Activated T-cell treated with anti-CD3 and anti-CD28 coated beads, Interleukin-2, amount 50 U/mL, for 4 hours (primary cell): ENCODE measurements around the gene CD99. TPM values are rescaled to one million over a fixed set of nuclear protein-coding genes. Genes with fewer than 3 reads are reported as not detected.

Source experiments
- ATAC-seq, 2 donors: fragments of 200-7000 bp; cut with Tn5 transposase; one replicate each; pipeline ENCODE4 v1.10.0; 2021
- DNase-seq: peaks from one replicate; pipeline ENCODE4 v3.0.0-alpha.2; 2020
- H3K27me3 Mint-ChIP-seq: one replicate; pipeline ENCODE4 v1.8.0; 2021; ENCODE audit warnings: low read depth, mixed read lengths
- H3K36me3 Mint-ChIP-seq: one replicate; pipeline ENCODE4 v1.8.0; 2022; ENCODE audit warnings: mixed read lengths; ENCODE audit not compliant: insufficient read depth
- H3K4me1 Mint-ChIP-seq: one replicate; pipeline ENCODE4 v1.8.0; 2021; ENCODE audit warnings: low read depth, mixed read lengths
- H3K4me3 Mint-ChIP-seq: one replicate; pipeline ENCODE4 v1.8.0; 2021; ENCODE audit warnings: mild to moderate bottlenecking, moderate library complexity, mixed read lengths
- H3K9me3 Mint-ChIP-seq: one replicate; pipeline ENCODE4 v1.8.0; 2021; ENCODE audit warnings: mixed read lengths
- total RNA-seq, 3 donors: library from RNA; stranded (reverse); gene quantifications; one replicate each; pipeline ENCODE4 v1.2.1, GENCODE V29; 2021

Gene CD99
- total RNA-seq, 3 donors from 2014 or later = 138 to 219 (median 164) TPM

DNA sequence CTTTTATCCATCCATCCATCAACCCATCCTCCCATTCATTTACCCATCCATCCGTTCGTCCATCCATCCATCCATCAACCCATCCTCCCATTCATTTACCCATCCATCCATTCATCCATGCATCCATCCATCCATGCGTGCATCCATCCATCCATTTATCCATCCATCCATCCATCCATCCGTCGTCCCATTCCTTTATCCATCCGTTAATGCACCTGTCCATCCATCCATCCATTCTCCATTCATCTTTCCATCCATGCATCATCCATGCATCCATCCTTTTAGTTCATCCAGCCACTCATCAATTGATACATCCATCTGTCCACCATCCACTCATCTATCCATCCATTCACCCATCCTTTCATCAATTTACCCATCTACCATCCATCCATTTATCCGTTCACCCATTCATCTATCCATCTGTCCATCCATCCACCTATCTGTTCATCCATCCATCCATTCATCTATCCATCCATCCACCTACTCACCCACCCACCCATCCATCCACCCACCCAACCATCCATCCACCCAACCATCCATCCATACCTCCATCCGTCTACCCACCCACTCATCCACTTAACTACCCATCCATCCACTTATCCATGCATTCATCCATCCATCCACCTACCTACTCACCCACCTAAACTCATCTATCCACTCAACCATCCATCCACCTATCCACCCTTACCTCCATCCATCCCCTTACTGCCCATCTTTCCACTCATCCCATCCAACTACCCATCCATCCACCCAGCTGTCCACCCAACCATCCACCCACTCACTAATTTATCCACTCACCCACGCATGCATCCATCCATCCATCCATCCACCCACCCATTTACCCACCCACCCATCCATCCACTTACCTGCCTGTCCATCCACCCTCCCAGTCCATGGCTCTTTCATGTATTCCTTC lies 9.6 kb downstream of the CD99 start:
- ATAC-seq = no peak
- no peaks in the 10 kb centered on the region for H3K27me3 Mint-ChIP-seq
- no peak for DNase-seq
- H3K4me3 Mint-ChIP-seq = peak overlapping the region; percentile 45
- H3K36me3 Mint-ChIP-seq = peaks cover 55% of the 10 kb centered on the region
- H3K9me3 Mint-ChIP-seq = no peaks in the 10 kb centered on the region
- peaks cover 98% of the 10 kb centered on the region for H3K4me1 Mint-ChIP-seq

DNA sequence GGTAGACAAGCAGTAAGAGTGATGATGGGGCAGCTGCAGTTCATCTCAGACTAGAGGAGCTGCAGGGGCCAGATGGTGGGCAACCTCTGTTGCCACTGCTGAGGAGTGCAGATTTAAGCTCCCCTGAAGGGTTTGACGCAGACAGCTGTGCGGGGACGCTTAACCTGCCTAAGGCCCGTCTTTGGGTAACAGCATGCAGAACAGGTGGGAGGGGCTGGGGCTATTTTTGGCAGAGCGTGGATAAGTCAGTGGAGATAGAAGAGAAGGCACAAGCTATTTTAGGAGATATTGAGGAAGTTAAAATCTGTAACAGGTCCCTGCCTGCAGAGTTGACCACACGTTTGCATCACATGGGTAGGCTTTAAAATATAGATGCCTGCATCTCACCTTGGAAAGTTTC lies 10.5 kb downstream of the CD99 start:
- Mint-ChIP-seq H3K27me3 (no peaks in the 10 kb centered on the region), H3K4me1 (peaks cover 93% of the 10 kb centered on the region), H3K9me3 (no peaks in the 10 kb centered on the region), H3K4me3 (peak overlapping the region; percentile 57), H3K36me3 (peaks cover 49% of the 10 kb centered on the region)
- no peak for DNase-seq
- no peak for ATAC-seq

DNA sequence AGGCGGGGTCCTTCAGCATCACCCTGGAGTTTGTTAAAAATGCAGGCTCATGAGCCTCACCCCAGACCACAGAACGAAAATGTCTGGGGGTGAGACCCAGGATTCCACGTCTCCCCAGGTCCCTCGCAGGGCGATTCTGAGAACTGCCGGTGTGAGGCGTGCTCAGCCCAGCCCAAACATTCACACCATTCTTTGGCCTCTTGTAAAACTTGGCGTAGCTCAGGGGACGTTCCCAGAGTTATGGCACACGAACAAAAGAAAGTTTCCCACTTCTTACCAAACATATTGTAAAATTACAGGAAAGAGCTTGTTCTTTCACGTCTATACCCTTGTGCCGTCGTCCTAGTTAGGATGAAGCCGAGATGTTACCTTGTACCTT lies 12.9 kb downstream of the CD99 start:
- no peak for ATAC-seq
- no peaks in the 10 kb centered on the region for H3K27me3 Mint-ChIP-seq
- H3K36me3 Mint-ChIP-seq = peaks cover 54% of the 10 kb centered on the region
- no peaks in the 10 kb centered on the region for H3K9me3 Mint-ChIP-seq
- H3K4me1 Mint-ChIP-seq = peaks cover 92% of the 10 kb centered on the region
- no peak for DNase-seq
- peak overlapping the region; percentile 61 for H3K4me3 Mint-ChIP-seq

DNA sequence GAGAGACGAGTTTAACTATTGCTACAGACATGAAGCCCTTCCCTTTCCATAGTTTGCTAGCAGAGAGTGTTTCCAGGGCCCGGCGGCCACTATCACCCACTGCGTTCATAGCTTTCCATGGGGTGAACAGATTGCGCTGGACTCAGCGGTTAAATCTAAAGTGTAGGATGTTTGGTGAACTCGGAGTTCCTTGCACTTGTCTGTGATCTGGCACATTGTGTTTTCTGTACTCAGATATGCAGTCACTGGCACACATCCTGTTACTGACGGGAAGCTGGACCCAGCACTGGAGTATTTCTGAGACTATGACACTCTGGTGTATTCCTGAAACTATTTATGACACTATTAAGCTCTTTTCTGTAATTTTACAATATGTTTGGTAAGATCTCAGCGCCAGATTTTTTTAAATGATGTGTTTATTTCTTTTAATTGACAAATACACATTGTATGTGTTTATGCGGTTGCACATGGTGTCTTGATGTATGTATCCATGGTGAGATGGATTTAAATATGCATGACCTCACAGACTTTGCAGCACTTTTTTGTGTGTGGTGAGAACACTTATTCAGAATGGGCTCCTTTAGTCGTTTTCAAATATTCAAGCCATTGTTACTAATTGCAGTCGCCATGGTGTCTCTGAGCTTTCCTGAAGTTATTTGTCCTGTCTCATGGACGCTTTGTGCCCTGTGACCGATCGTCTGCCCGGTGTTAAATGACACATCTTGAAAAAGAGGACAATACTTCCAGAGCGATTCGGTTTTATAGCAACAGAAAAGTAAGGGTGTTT lies 14.1 kb downstream of the CD99 start:
- ATAC-seq (no peak), DNase-seq (no peak)
- H3K27me3 Mint-ChIP-seq = no peaks in the 10 kb centered on the region
- H3K4me3 Mint-ChIP-seq = peak overlapping the region; percentile 11
- peaks cover 93% of the 10 kb centered on the region for H3K4me1 Mint-ChIP-seq
- H3K36me3 Mint-ChIP-seq = peaks cover 52% of the 10 kb centered on the region
- H3K9me3 Mint-ChIP-seq = no peaks in the 10 kb centered on the region

DNA sequence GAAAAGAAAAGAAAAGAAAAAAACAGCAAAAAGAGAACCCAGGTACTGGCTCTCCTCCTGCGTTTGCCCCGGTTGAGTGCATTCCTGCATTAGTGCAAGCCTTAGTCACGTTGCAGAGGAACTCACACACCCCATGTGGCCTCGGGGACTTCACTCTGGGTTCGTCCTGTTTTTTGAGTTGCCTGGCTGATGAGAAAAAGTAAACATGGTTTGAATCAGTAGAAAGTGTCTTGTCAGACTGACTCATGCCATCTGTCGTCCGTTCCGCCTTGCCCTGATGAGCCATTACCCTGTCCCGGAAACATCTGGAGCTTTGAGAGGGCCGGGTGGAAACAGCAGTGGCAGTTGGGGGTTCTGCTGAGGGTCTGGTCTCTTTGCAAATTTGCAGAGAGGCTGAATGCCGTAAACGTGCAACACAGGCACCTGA lies 16.3 kb downstream of the CD99 start:
- DNase-seq (peak; percentile 43), ATAC-seq (peak; percentile 63 to 64)
- peak overlapping the region; percentile 66 for H3K4me3 Mint-ChIP-seq
- H3K27me3 Mint-ChIP-seq = no peaks in the 10 kb centered on the region
- peaks cover 38% of the 10 kb centered on the region for H3K36me3 Mint-ChIP-seq
- no peaks in the 10 kb centered on the region for H3K9me3 Mint-ChIP-seq
- H3K4me1 Mint-ChIP-seq = peaks cover 89% of the 10 kb centered on the region

DNA sequence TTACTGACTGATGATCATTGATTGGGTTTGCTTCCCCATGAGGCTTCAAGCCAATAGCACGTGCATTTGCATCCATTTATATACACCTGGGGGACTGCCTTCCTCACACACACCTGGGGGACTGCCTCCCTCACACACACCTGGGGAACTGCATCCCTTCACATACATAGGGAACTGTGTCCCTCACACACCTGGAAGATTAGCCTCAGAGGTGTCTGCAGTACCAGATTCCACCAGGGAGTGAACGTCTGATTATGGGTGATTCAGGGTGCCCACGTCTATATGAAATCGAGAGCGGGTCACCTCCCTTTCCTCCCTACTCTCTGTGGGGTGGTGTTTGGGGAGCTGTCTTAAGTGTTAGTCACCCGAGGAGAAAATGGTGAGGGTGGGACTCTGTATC lies 16.9 kb downstream of the CD99 start:
- H3K4me3 Mint-ChIP-seq = peak overlapping the region; percentile 66
- ATAC-seq (peak in 1 of 2 donors; percentile 5), DNase-seq (no peak)
- peaks cover 84% of the 10 kb centered on the region for H3K4me1 Mint-ChIP-seq
- H3K9me3 Mint-ChIP-seq = no peaks in the 10 kb centered on the region
- H3K36me3 Mint-ChIP-seq = peaks cover 35% of the 10 kb centered on the region
- no peaks in the 10 kb centered on the region for H3K27me3 Mint-ChIP-seq

DNA sequence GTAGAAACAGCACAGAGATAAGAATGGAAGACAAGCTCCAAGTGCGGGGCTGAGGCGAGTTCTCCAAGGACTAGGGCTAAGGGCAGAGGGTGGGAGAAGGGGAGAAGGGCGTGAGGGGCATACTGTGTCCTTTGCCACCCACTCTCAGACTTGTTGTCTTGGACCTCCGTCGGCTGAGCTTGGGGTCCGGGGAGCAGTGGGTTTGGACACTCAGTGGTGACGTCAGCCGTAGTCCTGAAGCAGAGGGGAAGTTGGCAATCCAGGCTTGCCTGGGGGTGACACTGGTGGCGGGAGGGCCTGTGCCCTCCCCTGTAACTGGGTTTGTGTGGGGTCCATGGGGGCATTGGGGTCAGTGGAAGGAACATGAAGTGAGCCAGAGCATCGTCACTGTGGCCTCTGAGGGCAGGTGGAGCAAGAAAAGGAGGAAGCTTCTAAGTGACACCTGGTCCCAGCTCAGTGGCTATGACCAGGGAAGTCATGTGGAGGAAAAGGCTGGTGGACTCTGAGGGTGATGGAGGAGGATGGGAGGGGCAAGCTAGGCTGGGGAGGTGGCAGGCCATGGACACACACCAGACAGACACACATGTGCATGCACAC lies 17.6 kb downstream of the CD99 start:
- ATAC-seq = no peak
- H3K4me3 Mint-ChIP-seq = peak overlapping the region; percentile 66
- peaks cover 33% of the 10 kb centered on the region for H3K36me3 Mint-ChIP-seq
- H3K4me1 Mint-ChIP-seq = peaks cover 77% of the 10 kb centered on the region
- no peaks in the 10 kb centered on the region for H3K27me3 Mint-ChIP-seq
- H3K9me3 Mint-ChIP-seq = no peaks in the 10 kb centered on the region
- DNase-seq = no peak

DNA sequence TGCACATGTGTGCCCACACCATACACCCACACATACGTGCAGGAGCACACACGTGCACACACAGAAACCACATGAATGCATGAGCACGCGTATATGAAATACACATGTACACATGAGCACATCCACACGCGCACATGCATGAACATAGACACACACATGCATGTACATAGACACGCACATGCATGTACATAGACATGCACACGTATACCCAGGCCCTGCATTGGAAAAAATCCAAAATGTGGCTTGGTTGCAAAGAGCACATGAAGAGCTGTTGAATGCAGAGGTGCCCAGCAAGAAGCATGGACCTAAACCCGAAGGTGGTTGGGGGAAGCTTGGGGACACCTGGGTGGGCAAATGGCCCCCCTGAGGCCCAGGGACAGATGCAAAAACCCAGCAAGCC lies 18.5 kb downstream of the CD99 start:
- no peaks in the 10 kb centered on the region for H3K27me3 Mint-ChIP-seq
- peak overlapping the region; percentile 46 for H3K4me3 Mint-ChIP-seq
- H3K9me3 Mint-ChIP-seq = no peaks in the 10 kb centered on the region
- no peak for DNase-seq
- peaks cover 33% of the 10 kb centered on the region for H3K36me3 Mint-ChIP-seq
- ATAC-seq = no peak
- peaks cover 72% of the 10 kb centered on the region for H3K4me1 Mint-ChIP-seq

DNA sequence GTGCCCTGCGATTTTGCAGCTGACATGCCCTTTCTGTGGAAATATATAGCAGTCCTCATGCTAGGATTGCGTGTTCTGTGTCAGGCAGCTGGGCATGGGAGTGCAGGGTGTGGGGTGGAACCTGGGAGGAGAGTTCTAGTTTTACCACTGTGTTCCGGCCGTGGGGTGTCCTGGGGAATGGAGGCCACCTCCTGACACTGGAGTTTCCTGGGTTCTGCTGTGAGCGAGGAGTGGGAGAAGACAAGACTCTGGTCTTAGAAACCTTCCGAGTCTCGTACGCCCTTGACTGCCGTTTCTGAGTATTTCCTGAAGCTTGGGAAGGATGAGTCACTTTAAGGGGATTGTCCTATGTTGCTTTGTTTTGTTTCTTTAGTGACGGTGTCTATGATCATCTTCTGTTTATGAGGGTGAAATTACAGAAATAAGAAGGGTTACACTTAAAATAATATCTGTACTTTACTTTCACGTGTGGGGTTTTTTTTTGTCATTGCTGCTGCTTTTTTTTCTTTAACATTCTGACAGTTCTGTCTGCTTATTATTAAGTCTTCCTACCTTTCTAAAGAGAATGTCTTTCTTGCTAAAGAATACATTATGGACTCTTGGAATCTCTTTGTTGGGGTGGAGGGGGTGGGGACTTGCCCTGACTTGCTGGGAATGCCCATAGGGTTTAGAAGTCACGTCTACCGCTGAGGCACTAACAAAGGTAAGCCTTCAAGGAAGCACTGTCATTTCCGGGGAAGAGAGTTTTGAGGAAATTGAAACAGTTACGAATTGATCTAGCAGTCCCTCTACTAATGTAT lies 19.1 kb downstream of the CD99 start:
- Mint-ChIP-seq H3K9me3 (no peaks in the 10 kb centered on the region), H3K4me3 (peak overlapping the region; percentile 46), H3K36me3 (peaks cover 32% of the 10 kb centered on the region), H3K27me3 (no peaks in the 10 kb centered on the region), H3K4me1 (peaks cover 72% of the 10 kb centered on the region)
- ATAC-seq (peak; percentile 61 to 65), DNase-seq (peak; percentile 43)

DNA sequence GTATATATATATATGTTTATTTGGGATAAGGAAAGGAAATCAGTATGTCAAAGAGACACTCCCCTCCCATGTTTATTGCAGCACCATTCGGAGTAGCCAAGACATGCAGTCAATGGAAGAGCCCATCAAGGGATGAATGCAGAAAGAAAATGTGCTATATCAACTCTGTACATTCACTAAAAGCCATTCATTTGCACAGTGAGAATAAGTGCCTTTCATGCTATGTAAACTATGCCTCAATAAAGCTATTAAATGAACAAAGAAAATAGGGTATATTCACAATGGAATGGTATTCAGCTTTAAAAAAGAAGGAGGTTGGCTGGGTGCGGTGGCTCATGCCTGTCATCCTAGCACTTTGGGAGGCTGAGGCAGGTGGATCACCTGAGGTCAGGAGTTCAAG lies 20.3 kb downstream of the CD99 start:
- DNase-seq = no peak
- Mint-ChIP-seq H3K4me3 (no peak overlapping the region), H3K9me3 (no peaks in the 10 kb centered on the region), H3K36me3 (peaks cover 35% of the 10 kb centered on the region), H3K27me3 (no peaks in the 10 kb centered on the region), H3K4me1 (peaks cover 70% of the 10 kb centered on the region)
- no peak for ATAC-seq

DNA sequence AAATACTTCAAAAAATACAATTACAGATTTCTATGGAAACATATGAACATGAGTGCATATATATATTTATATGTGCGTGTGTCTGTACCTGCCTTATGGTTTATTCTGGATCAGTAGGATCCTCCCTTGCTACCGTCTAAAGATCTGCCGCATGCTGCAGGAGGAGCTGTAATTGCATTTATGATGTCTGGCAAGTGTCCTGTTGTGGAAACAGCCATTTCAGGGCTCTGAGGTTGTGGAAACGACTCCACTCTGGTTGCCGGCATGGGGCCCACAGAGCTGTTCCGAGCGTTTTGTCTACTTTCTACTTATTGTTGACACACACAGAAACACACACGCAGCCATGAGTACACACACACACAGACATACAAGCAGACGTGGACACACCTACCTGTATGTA lies 21.3 kb downstream of the CD99 start:
- no peak for DNase-seq
- peaks cover 34% of the 10 kb centered on the region for H3K36me3 Mint-ChIP-seq
- ATAC-seq = no peak
- no peaks in the 10 kb centered on the region for H3K9me3 Mint-ChIP-seq
- peaks cover 72% of the 10 kb centered on the region for H3K4me1 Mint-ChIP-seq
- H3K4me3 Mint-ChIP-seq = no peak overlapping the region
- no peaks in the 10 kb centered on the region for H3K27me3 Mint-ChIP-seq

DNA sequence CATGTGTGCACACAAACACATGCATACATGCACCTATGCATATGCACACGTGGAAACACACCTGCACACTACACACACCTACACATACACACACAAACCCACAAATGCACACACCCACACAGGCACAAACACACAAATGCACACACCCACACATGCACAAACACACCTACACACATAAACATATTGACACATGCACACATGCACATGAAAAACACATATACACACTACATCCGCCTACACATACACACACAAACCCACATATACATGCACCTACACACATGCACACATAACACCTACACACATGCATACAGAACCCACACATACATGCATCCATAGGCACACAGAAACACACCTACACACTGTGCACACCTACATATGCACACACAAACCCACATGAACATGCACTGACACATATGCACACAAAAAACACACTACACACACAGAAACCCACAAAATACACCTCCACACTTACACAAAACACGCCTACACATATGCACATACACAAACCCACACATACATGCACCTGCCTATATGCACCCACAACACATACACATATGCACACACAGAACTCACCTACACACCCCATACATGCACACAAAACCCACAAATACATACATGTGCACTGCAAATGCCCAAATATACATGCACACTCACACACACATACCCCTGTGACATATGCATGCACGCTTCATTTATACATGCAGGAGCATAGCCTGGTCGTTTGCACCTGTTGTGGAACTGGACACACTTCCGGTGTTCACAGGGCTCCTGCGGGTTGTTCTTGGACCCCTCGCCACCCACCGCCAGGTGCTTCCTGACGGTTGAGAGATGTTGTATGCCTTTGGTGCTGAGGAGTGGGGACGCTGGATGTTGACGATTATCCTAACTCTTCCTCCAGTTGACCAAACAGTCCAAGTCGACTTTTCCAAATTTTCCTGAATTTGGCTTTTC lies 22.1 kb downstream of the CD99 start:
- ATAC-seq = no peak
- peaks cover 33% of the 10 kb centered on the region for H3K36me3 Mint-ChIP-seq
- no peak for DNase-seq
- H3K9me3 Mint-ChIP-seq = no peaks in the 10 kb centered on the region
- H3K4me1 Mint-ChIP-seq = peaks cover 72% of the 10 kb centered on the region
- H3K27me3 Mint-ChIP-seq = no peaks in the 10 kb centered on the region
- no peak overlapping the region for H3K4me3 Mint-ChIP-seq

DNA sequence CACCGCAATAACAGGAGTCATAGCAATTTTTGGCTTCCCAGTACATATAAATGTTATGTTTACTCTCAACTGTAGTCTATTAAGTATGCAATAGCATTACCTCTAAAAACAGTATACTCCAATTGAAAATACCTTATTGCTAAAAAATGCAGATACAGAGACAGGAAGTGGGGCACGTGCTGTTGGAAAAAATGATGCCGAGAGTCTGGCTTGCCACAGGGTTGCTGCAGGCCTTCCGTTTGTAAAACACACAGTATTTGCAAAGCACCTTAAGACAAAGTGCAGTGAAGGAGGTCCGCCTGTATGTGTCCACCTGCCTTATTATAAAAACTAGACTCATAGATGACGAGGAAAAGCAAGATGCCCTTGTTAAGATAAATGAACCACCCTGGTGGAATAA lies 23.5 kb downstream of the CD99 start:
- peaks cover 60% of the 10 kb centered on the region for H3K4me1 Mint-ChIP-seq
- H3K36me3 Mint-ChIP-seq = peaks cover 30% of the 10 kb centered on the region
- H3K4me3 Mint-ChIP-seq = no peak overlapping the region
- no peaks in the 10 kb centered on the region for H3K27me3 Mint-ChIP-seq
- no peaks in the 10 kb centered on the region for H3K9me3 Mint-ChIP-seq
- ATAC-seq (no peak), DNase-seq (no peak)
